Suprapubic skin (tissue), 4 donors: Measurements from ENCODE around the gene HAPLN3.

ENCODE experiments used
- EP300 ChIP-seq: sonication (generic); formaldehyde crosslinking; IDR thresholded peaks from one replicate; pipeline ENCODE4 v1.6.1; 2017; ENCODE audit warnings: antibody characterized with exemption
- POLR2A ChIP-seq, 2 donors: fragments of 450-650 bp; IDR thresholded peaks; one replicate each; pipeline ENCODE4 v1.6.1; 2017; ENCODE audit warnings: antibody characterized with exemption in 2 of 2, mild to moderate bottlenecking in 2 of 2, moderate library complexity in 2 of 2
- POLR2AphosphoS5 ChIP-seq, 3 donors: sonication (generic); formaldehyde crosslinking; IDR thresholded peaks; one replicate each; pipeline ENCODE4 v1.6.1; 2017; ENCODE audit warnings: antibody characterized with exemption in 3 of 3
- TF ChIP-seq, protein P1 (sequence below), 2 donors: fragments of 200-600 bp in 1 of 2; fragments of 450-650 bp in 1 of 2; sonication (generic) in 1 of 2; IDR thresholded peaks; one replicate each; pipeline ENCODE4 v1.5.1; 2016 to 2019; ENCODE audit warnings: antibody characterized with exemption in 2 of 2, mild to moderate bottlenecking in 1 of 2, moderate library complexity in 1 of 2

DNA sequence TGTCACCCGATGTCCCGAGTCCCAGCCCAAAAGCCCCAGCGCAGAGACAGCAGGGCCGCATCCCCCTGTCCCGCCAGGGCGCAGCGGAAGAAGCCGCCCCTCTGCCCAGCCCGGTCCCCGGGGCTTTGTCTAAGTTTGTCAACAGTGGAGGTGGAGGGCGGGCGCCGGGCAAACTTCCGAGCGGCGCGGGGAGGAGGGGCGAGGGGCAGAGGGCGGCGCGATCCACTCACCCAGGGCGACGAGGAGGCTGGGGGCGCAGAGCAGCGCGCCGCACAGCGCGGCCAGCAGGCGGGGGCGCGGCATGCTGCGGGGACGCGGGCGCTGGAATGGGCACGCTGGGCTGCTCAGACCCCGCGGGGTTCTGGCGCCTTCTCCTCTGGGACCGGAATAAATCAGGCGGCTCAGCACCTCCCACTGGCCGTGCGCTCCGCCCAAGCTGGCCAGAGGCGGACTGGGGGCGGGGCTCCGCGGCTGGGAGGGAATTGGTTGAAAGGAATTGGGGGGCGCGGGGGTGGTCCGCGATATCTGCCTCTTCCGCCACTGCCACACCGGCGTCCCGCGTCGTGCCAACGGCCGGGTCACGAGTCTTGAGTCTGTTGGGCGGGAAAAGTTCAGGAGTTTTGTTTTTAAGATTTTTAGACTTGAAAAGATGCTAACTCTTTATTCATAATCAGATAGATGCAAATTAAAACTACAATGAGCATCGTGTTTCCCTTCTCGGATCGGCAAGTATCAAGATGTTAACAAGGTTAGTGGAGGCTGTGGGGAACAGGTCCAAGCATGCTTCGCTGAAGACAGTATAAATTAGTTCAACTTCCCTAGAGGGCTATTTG, 17.9 kb upstream of the HAPLN3 start, which contains the start of gene MFGE8:
- TF ChIP-seq, protein P1, sequence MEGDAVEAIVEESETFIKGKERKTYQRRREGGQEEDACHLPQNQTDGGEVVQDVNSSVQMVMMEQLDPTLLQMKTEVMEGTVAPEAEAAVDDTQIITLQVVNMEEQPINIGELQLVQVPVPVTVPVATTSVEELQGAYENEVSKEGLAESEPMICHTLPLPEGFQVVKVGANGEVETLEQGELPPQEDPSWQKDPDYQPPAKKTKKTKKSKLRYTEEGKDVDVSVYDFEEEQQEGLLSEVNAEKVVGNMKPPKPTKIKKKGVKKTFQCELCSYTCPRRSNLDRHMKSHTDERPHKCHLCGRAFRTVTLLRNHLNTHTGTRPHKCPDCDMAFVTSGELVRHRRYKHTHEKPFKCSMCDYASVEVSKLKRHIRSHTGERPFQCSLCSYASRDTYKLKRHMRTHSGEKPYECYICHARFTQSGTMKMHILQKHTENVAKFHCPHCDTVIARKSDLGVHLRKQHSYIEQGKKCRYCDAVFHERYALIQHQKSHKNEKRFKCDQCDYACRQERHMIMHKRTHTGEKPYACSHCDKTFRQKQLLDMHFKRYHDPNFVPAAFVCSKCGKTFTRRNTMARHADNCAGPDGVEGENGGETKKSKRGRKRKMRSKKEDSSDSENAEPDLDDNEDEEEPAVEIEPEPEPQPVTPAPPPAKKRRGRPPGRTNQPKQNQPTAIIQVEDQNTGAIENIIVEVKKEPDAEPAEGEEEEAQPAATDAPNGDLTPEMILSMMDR (IDR thresholded peaks at IDR 0.05): no peak
- TF ChIP-seq POLR2A (IDR thresholded peaks at IDR 0.05) (peak in 1 of 2 donors; percentile 68), EP300 (no peak), POLR2AphosphoS5 (IDR thresholded peaks at IDR 0.05) (no peak)
